Mesenchymal stem cell (in vitro differentiated cells and primary cell): ENCODE results near the gene IMPA2.
"Not testable (repeated sequence)": the region's sequence is repeated elsewhere in the genome, so short reads cannot be mapped to it uniquely, and the experiment has no call there.

Source experiments
- DNase-seq: peaks from one replicate; pipeline ENCODE4 v3.0.0-alpha.2; 2013
- H2AFZ ChIP-seq: one replicate; pipeline ENCODE4 v1.6.1; 2013; ENCODE audit warnings: low read depth, mild to moderate bottlenecking, control low read depth, inconsistent platforms, low read length, moderate library complexity
- H2AK5ac ChIP-seq: 2 replicates; pipeline ENCODE4 v1.6.1; 2013; ENCODE audit warnings: low read length, moderate library complexity, mild to moderate bottlenecking, inconsistent platforms; ENCODE audit not compliant: severe bottlenecking
- H2BK120ac ChIP-seq: one replicate; pipeline ENCODE4 v1.6.1; 2013; ENCODE audit warnings: low read depth, mild to moderate bottlenecking, inconsistent platforms, low read length, moderate library complexity
- H2BK12ac ChIP-seq, 2 experiments: one replicate each; pipeline ENCODE4 v1.6.1; 2013; ENCODE audit warnings: inconsistent platforms in 2 of 2, low read length in 2 of 2, mild to moderate bottlenecking in 2 of 2, moderate library complexity in 2 of 2, control low read depth in 1 of 2
- H2BK15ac ChIP-seq: one replicate; pipeline ENCODE4 v1.6.1; 2013; ENCODE audit warnings: mild to moderate bottlenecking, low read depth, inconsistent platforms; ENCODE audit not compliant: poor library complexity, severe bottlenecking
- H2BK5ac ChIP-seq: 2 replicates; pipeline ENCODE4 v1.6.1; 2013; ENCODE audit warnings: low read depth, mild to moderate bottlenecking, low read length, control low read depth, inconsistent platforms; ENCODE audit not compliant: poor library complexity, severe bottlenecking
- H3K14ac ChIP-seq, 2 experiments: one replicate each; pipeline ENCODE4 v1.6.1; 2013; ENCODE audit warnings: inconsistent platforms in 2 of 2, low read length in 2 of 2, control low read depth in 1 of 2, mild to moderate bottlenecking in 1 of 2, moderate library complexity in 1 of 2
- H3K18ac ChIP-seq, 2 experiments: one replicate each; pipeline ENCODE4 v1.6.1; 2013; ENCODE audit warnings: inconsistent platforms in 2 of 2, low read length in 2 of 2, control low read depth in 1 of 2, low read depth in 1 of 2, mild to moderate bottlenecking in 1 of 2
- H3K23ac ChIP-seq, 2 experiments: one replicate each; pipeline ENCODE4 v1.6.1; 2013; ENCODE audit warnings: inconsistent platforms in 2 of 2, low read length in 2 of 2, mild to moderate bottlenecking in 2 of 2, moderate library complexity in 2 of 2, control low read depth in 1 of 2
- H3K27ac ChIP-seq: 2 replicates; pipeline ENCODE4 v1.5.1; 2013; ENCODE audit warnings: mild to moderate bottlenecking, moderate library complexity, low read length, control low read depth, inconsistent platforms; ENCODE audit not compliant: poor library complexity, severe bottlenecking
- H3K27me3 ChIP-seq, 2 experiments: 2 replicates each; pipeline versions ENCODE4 v1.6.1 to v1.7.0; 2013; ENCODE audit warnings: low read length in 2 of 2, mild to moderate bottlenecking in 2 of 2, moderate library complexity in 2 of 2, control low read depth in 1 of 2, inconsistent platforms in 1 of 2; ENCODE audit not compliant: control insufficient read depth in 1 of 2, insufficient read depth in 1 of 2
- H3K36me3 ChIP-seq, 2 experiments: 2 replicates each; pipeline versions ENCODE4 v1.6.1 to v1.7.0; 2013; ENCODE audit warnings: low read length in 2 of 2, control low read depth in 1 of 2, inconsistent platforms in 1 of 2, low read depth in 1 of 2, mild to moderate bottlenecking in 1 of 2; ENCODE audit not compliant: insufficient read depth in 2 of 2, control insufficient read depth in 1 of 2
- H3K4ac ChIP-seq, 2 experiments: one replicate each; pipeline ENCODE4 v1.6.1; 2013; ENCODE audit warnings: inconsistent platforms in 2 of 2, low read length in 2 of 2, mild to moderate bottlenecking in 2 of 2, moderate library complexity in 2 of 2, control low read depth in 1 of 2, low read depth in 1 of 2
- H3K4me1 ChIP-seq: 2 replicates; pipeline ENCODE4 v1.6.1; 2013; ENCODE audit warnings: low read depth, low read length, control low read depth; ENCODE audit not compliant: control insufficient read depth, insufficient read depth
- H3K4me2 ChIP-seq: 2 replicates; pipeline ENCODE4 v1.6.1; 2013; ENCODE audit warnings: low read length, mild to moderate bottlenecking, inconsistent platforms; ENCODE audit not compliant: poor library complexity, severe bottlenecking
- H3K4me3 ChIP-seq, 2 experiments: 2 replicates each; pipeline versions ENCODE4 v1.5.1 to v1.7.0; 2013; ENCODE audit warnings: low read length in 2 of 2, mild to moderate bottlenecking in 2 of 2, control low read depth in 1 of 2, low read depth in 1 of 2; ENCODE audit not compliant: insufficient read depth in 1 of 2
- H3K79me1 ChIP-seq: replicated peaks from 2 replicates; pipeline ENCODE4 v1.6.1; 2013; ENCODE audit warnings: mild to moderate bottlenecking, control low read depth, low read length, inconsistent platforms; ENCODE audit not compliant: poor library complexity, severe bottlenecking
- H3K9ac ChIP-seq: 2 replicates; pipeline ENCODE4 v1.7.0; 2013; ENCODE audit warnings: mild to moderate bottlenecking, low read length, moderate library complexity
- H3K9me3 ChIP-seq: 2 replicates; pipeline ENCODE4 v1.7.0; 2013; ENCODE audit warnings: mild to moderate bottlenecking, low read length; ENCODE audit not compliant: control insufficient read depth
- H4K8ac ChIP-seq: one replicate; pipeline ENCODE4 v1.6.1; 2013; ENCODE audit warnings: inconsistent platforms, mild to moderate bottlenecking, low read length, moderate library complexity
- H4K91ac ChIP-seq: one replicate; pipeline ENCODE4 v1.6.1; 2013; ENCODE audit warnings: mild to moderate bottlenecking, low read length, inconsistent platforms
- WGBS: methylation state at CpG from one replicate; pipeline ENCODE4 v1.1.7; 2013; ENCODE audit warnings: mixed read lengths; 5-methylcytosine and 5-hydroxymethylcytosine counted together

IMPA2 gene

DNA sequence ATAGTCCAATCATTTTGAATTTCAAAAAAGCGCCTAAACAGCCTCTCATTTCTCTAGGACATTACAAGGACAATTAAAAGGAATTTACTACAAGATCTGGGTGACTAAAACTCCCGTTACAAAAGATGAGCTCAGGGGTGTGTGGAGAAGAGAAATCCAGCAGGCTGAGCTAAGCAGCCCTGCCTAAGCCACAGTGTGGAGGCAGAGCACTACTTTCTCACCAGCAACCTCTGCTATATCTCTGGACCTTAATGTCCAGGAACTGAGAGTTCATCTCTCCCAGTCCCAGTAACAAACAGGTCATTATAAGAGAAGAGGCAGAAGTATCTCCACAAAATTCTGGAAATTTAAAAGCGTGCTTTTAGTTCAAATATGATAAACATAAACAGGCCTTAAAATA, 93.4 kb downstream of the IMPA2 start:
- H3K4me2 ChIP-seq, result no peak overlapping the region
- H3K36me3 ChIP-seq, result no peaks in the 10 kb centered on the region
- WGBS, result 89% methylated on average over 3 of the region's 3 CpGs

DNA sequence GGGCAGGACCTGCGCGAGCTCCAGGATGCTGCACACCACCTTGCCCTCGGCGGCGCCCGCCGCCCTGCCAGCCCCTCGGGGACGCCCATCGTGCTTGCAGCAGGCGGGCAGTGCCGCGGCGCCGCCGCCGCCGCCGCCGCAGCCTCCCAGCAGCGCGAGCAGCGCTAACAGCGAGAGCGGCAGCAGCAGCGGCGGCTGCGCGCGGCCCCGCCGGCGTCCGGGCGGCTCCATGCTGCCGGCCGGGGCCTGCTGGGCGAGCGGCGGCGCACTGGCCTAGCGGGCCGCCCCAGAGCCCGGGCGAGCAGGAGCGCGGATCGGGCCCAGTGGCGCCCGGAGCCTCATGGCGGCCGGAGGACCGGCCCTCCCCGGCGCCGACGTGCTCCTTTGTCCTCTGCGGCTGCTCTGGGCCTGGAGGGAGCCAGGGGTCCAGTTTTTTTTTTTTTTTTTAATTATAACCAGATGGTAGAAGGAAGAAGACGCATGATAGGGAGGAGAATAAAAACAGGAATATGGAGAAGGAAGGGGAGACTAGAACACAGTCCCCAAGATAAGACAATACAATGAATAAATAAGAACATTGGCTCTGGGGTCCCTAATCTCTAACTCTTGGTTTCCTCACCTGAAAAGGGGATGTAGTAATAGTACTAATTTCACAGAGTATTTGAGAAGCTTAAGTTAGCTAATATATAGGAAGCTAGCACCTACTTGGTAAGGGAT, 95.3 kb downstream of the IMPA2 start:
- Histone ChIP-seq H3K14ac (no peak overlapping the region), H4K91ac (no peak overlapping the region), H3K23ac (no peak overlapping the region), H3K9ac (peak overlapping the region; percentile 86), H3K36me3 (no peaks in the 10 kb centered on the region), H3K18ac (peak overlapping the region; percentile 21 to 62), H3K4me3 (peak overlapping the region in 1 of 2 experiments; percentile 32), H3K27ac (no peak overlapping the region), H3K79me1 (no peaks in the 10 kb centered on the region), H4K8ac (peak overlapping the region; percentile 85), H3K4me1 (peaks cover 3% of the 10 kb centered on the region), H2BK120ac (no peak overlapping the region), H3K9me3 (no peaks in the 10 kb centered on the region), H2BK15ac (no peak overlapping the region), H2AK5ac (no peak overlapping the region), H2AFZ (peak overlapping the region; percentile 42), H3K4me2 (peak overlapping the region; percentile 78), H2BK12ac (no peak overlapping the region), H2BK5ac (no peak overlapping the region), H3K27me3 (no peaks in the 10 kb centered on the region), H3K4ac (no peak overlapping the region)
- peak; percentile 43 for DNase-seq
- WGBS, result under 1% methylated on average over 38 of the region's 59 CpGs

More for the DNA sequence above, 93.4 kb downstream of the IMPA2 start:
- Histone ChIP-seq H2AFZ (no peak overlapping the region), H3K23ac (no peak overlapping the region), H3K9me3 (no peaks in the 10 kb centered on the region), H3K27me3 (no peaks in the 10 kb centered on the region), H2BK15ac (no peak overlapping the region), H2BK120ac (no peak overlapping the region), H3K79me1 (no peaks in the 10 kb centered on the region), H2BK12ac (no peak overlapping the region), H4K8ac (no peak overlapping the region), H2BK5ac (no peak overlapping the region), H3K18ac (no peak overlapping the region), H3K9ac (peak overlapping the region; percentile 9), H3K4ac (no peak overlapping the region), H3K14ac (no peak overlapping the region), H4K91ac (no peak overlapping the region), H3K4me1 (peaks cover 3% of the 10 kb centered on the region), H3K27ac (no peak overlapping the region), H3K4me3 (no peak overlapping the region), H2AK5ac (no peak overlapping the region)
- no peak for DNase-seq

DNA sequence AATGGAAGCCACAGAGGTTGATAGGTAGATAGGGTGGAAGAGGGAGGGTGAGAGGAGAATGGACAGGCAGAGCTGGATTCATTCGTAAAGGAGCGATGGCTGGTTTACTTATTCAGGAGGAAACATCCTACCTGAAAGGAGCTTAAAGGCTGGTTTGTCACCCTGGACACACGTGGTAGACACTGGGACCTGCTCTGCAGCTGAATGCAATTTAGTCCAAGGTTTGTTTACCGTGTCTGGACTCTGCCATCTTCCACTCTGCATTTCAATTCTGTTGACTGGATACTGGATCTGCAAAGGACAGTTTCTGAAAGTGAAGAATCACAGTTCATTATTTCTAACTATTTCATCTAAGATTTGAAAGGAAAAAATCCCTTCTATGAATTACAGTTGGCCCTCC, 96.7 kb downstream of the IMPA2 start:
- H2BK5ac ChIP-seq, H3K18ac ChIP-seq, H2BK15ac ChIP-seq, H3K4me3 ChIP-seq, H3K27ac ChIP-seq, H3K23ac ChIP-seq, H3K4ac ChIP-seq, H2BK12ac ChIP-seq, H4K91ac ChIP-seq, H3K79me1 ChIP-seq, H2AK5ac ChIP-seq, DNase-seq, H3K14ac ChIP-seq, H3K36me3 ChIP-seq, H2AFZ ChIP-seq, H3K4me2 ChIP-seq, H3K4me1 ChIP-seq, H3K9ac ChIP-seq, H2BK120ac ChIP-seq, H3K9me3 ChIP-seq, H3K27me3 ChIP-seq, H4K8ac ChIP-seq: not testable (repeated sequence)
- 100% methylated on average over 1 of the region's 4 CpGs for WGBS

DNA sequence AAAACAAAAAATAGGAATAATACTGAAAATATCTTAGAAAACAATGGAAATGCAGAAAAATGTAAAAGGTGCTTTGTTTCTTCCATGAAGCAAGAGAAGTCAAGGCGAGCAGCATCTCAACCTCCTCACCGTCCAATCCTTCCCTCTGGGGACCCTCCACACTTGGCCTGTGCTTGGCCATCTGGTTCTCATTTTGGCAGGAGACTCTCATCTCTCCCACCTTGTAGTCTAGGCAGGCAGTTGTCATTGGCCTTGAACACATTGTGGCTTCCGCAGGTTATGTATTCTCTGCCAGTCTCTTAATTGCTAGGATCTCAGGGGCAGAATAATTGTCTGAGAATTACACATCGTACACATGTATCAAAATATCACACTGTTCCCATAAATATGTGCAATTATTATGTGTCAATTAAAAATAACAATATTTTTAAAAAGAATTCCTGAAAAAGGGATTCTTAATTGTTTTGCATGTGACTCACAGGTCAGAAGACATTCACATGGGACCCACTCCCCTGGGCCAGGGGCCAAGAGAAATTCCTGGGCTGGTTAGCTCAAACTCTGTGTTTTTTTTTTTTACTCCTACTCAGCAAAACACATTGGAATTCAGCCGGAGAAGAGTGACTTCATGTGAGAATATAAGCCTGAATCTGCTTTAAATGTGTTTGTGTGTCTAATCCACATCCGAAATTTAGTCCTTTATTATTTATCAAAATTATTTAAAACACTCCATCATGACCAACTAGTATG, 98.4 kb downstream of the IMPA2 start:
- no peak for DNase-seq
- H3K18ac ChIP-seq, result no peak overlapping the region
- peak overlapping the region; percentile 85 for H2AK5ac ChIP-seq
- H3K27ac ChIP-seq, result no peak overlapping the region
- H3K4ac ChIP-seq, result no peak overlapping the region
- H4K91ac ChIP-seq, result no peak overlapping the region
- H3K79me1 ChIP-seq, result no peaks in the 10 kb centered on the region
- H3K14ac ChIP-seq, result no peak overlapping the region
- H3K9ac ChIP-seq, result no peak overlapping the region
- no peak overlapping the region for H4K8ac ChIP-seq
- no peak overlapping the region for H2BK15ac ChIP-seq
- H2BK12ac ChIP-seq, result no peak overlapping the region
- no peak overlapping the region for H3K4me3 ChIP-seq
- H3K9me3 ChIP-seq, result no peaks in the 10 kb centered on the region
- WGBS, result 93% methylated on average over 4 of the region's 6 CpGs
- no peak overlapping the region for H3K4me2 ChIP-seq
- no peak overlapping the region for H2AFZ ChIP-seq
- H3K27me3 ChIP-seq, result no peaks in the 10 kb centered on the region
- H3K4me1 ChIP-seq, result peaks cover 3% of the 10 kb centered on the region
- H2BK5ac ChIP-seq, result peak overlapping the region; percentile 74
- H3K36me3 ChIP-seq, result no peaks in the 10 kb centered on the region
- H3K23ac ChIP-seq, result no peak overlapping the region
- no peak overlapping the region for H2BK120ac ChIP-seq
